Measurements from ENCODE around the gene C1QBP. TPM values are rescaled to one million over a fixed set of nuclear protein-coding genes. Genes with fewer than 3 reads are reported as not detected.

Gene C1QBP
- total and polyA plus RNA-seq, 9 donors, result 58.1 to 192 (median 73.6) TPM

DNA sequence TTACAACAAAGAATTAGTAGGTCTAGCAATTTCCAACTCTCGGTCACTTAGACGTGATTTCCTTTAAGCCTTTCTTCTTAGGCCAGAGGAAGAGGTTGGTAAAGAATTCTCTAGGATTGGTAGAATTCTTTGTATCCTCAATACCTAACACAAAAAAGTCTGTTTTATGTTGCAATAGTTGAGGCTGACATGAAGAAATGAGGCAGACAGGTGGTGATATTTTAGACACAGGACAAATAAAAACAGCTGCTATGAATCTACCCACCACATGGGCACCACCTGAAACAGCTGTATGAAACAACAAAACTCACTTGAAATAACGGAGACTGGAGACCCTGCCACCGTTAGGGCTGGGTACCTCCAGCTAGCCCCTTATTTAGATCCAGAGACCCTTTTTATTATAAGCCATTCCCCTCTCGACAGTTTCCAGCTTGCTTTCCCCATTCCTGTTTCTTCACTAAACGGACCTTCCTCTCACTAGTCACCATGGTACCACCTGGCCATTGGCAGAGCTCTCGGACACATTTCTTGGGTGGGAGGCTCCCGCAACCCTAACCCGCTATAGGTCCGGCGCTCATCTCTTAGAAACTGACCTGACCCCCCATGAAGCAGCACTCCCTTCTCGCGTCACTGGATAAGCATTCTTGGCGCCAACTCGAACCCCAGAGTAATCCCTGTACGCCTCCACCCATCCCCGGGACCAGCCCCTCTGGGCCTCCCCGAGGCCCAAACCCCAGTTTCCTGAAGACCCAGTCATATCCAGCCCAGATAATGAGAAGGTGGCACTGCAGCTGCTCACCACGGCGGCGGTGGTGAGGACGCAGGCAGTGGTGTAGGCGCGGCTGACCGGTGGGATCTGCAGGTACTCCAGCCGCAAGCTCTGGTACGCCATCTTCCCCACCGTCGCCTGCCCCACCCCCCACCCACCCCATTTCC, 46.6 kb upstream of the C1QBP start, which contains the start of gene DERL2:
Gene DERL2, minus strand, starts transcription at position 909 of the 936 bp plus-strand sequence. Its CDS starts 17 bp downstream, at position 892.
- intact Hi-C loops (cut with DNase I), result no loop called here
- Histone ChIP-seq H3K36me3 (no peaks in the 10 kb centered on the region), H3K4me1 (ENCODE audit: insufficient read depth) (peaks cover 10% of the 10 kb centered on the region), H3K9me3 (no peaks in the 10 kb centered on the region), H3K27ac (peak within 1 kb of the TSS; percentile 96 to 99), H3K27me3 (no peaks in the 10 kb centered on the region), H3K4me3 (peak within 1 kb of the TSS; percentile 80)
- 4 to 6% (median 5%) methylated on average over 27 to 29 of the region's 29 CpGs for WGBS, 3 donors
- DNase-seq, result no peak
- TF ChIP-seq POLR2A (IDR thresholded peaks at IDR 0.05) (peak; percentile 42), EP300 (IDR thresholded peaks at IDR 0.05) (no peak)

DNA sequence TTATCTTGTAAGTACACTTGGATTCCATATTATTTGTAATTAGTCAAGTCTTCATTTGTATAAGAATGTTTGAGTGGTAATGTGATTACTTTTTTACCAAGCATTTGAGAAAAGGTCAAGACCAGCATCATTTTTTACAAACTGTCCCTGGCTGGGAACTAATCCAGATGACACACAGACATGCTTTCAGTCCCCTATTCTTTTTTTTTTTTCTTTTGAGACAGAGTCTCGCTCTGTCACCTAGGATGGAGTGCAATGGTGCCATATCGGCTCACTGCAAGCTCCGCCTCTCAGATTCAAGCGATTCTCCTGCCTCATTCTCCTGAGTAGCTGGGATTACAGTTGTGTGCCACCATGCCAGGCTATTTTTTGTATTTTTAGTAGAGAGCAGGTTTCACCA, 42.5 kb upstream of the C1QBP start:
- Histone ChIP-seq H3K27me3 (no peaks in the 10 kb centered on the region), H3K4me1 (ENCODE audit: insufficient read depth) (peaks cover 3% of the 10 kb centered on the region), H3K36me3 (no peaks in the 10 kb centered on the region), H3K9me3 (peaks cover 0 to 4% of the 10 kb centered on the region in 2 donors), H3K27ac (no peak overlapping the region), H3K4me3 (no peak overlapping the region)
- DNase-seq, result no peak
- TF ChIP-seq EP300 (IDR thresholded peaks at IDR 0.05) (no peak), CTCF (IDR thresholded peaks at IDR 0.05) (no peak), POLR2A (IDR thresholded peaks at IDR 0.05) (no peak)
- intact Hi-C loops (cut with DNase I), result no loop called here
- 95 to 97% (median 95%) methylated on average over 4 of the region's 4 CpGs for WGBS, 3 donors

DNA sequence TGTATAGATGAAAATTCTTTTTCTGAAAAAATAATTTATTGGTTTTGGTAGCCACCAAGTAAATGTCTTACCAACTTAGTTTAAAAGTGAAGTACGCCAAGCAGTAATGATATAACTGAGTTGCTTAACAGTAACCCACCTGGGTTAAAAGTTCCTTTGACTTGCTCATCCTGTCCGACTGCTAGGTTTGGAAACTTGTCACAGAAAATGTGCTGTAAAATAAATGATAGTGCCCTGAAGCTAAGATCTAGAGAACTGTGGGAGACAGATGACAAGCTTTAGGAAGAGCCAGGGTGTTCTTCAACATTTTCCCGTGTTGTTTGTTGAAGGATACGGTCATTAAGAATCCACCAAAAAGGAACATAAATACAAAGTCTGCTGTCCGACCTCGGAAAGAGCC, 42.0 kb upstream of the C1QBP start:
- Histone ChIP-seq H3K4me1 (ENCODE audit: insufficient read depth) (peaks cover 3% of the 10 kb centered on the region), H3K36me3 (no peaks in the 10 kb centered on the region), H3K27me3 (no peaks in the 10 kb centered on the region), H3K27ac (no peak overlapping the region), H3K9me3 (peaks cover 0 to 4% of the 10 kb centered on the region in 2 donors), H3K4me3 (no peak overlapping the region)
- TF ChIP-seq POLR2A (IDR thresholded peaks at IDR 0.05) (no peak), CTCF (IDR thresholded peaks at IDR 0.05) (no peak), EP300 (IDR thresholded peaks at IDR 0.05) (no peak)
- no peak for DNase-seq
- WGBS, 3 donors, result 79 to 83% (median 82%) methylated on average over 6 of the region's 6 CpGs
- intact Hi-C loops (cut with DNase I), result no loop called here

GRCh38 chr17:5478992-5479391, 40.0 kb upstream of the C1QBP start:
- Histone ChIP-seq H3K36me3 (no peaks in the 10 kb centered on the region), H3K27ac (no peak overlapping the region), H3K27me3 (no peaks in the 10 kb centered on the region), H3K4me3 (no peak overlapping the region), H3K4me1 (ENCODE audit: insufficient read depth) (no peaks in the 10 kb centered on the region), H3K9me3 (peaks cover 0 to 4% of the 10 kb centered on the region in 2 donors)
- TF ChIP-seq CTCF (IDR thresholded peaks at IDR 0.05) (no peak), EP300 (IDR thresholded peaks at IDR 0.05) (no peak), POLR2A (IDR thresholded peaks at IDR 0.05) (no peak)
- WGBS, 3 donors, result 94 to 95% (median 94%) methylated on average over 4 of the region's 4 CpGs
- intact Hi-C loops (cut with DNase I), result no loop called here
- DNase-seq, result no peak

DNA sequence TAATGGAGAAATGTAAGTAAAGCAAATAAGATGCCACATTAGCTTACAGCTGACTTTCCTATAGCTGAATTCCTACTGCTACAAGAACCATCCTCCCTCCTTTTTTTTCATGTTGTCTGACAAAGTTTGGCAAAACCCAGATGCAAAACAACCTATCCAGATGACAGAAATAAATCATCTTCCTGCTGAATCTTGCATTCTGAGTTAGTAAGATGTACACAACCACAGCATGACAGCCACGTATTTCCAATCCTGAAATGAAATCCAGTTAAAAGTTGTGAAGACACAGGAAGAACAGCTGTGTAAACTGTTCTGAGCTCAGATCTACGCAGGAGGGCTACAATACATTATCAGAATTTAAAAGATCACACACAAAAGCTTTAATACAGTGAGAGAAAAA, 35.0 kb upstream of the C1QBP start:
- Histone ChIP-seq H3K9me3 (peaks cover 0 to 4% of the 10 kb centered on the region in 2 donors), H3K27me3 (no peaks in the 10 kb centered on the region), H3K36me3 (no peaks in the 10 kb centered on the region), H3K4me1 (ENCODE audit: insufficient read depth) (no peaks in the 10 kb centered on the region), H3K27ac (no peak overlapping the region), H3K4me3 (no peak overlapping the region)
- no peak for DNase-seq
- TF ChIP-seq POLR2A (IDR thresholded peaks at IDR 0.05) (no peak), CTCF (IDR thresholded peaks at IDR 0.05) (no peak), EP300 (IDR thresholded peaks at IDR 0.05) (no peak)
- 86 to 89% (median 89%) methylated on average over 2 of the region's 2 CpGs for WGBS, 3 donors
- intact Hi-C loops (cut with DNase I), result no loop called here

Measured in ovary (tissue), 9 donors.